SK-N-SH treated with all-trans-retinoic acid at 6 μM for 48 hours (cell line): Measurements from ENCODE around the gene KCNB1.

Experiments
- ATAC-seq: fragments of 200-7000 bp; cut with Tn5 transposase; 3 replicates; pipeline ENCODE4 v1.9.1; 2020; ENCODE audit warnings: mild to moderate bottlenecking, moderate library complexity
- ARNTL ChIP-seq: fragments of 450-650 bp; formaldehyde crosslinking; IDR thresholded peaks from 2 replicates; pipeline ENCODE4 v1.5.0; 2020; ENCODE audit warnings: low read depth, mild to moderate bottlenecking, moderate library complexity, borderline replicate concordance
- BACH2 ChIP-seq: fragments of 250-450 bp; sonication (Bioruptor Pico); IDR thresholded peaks from 2 replicates; pipeline ENCODE4 v1.9.0; 2021; ENCODE audit warnings: mild to moderate bottlenecking, borderline replicate concordance
- CREB5 ChIP-seq: fragments of 250-450 bp; sonication (Bioruptor Pico); IDR thresholded peaks from 2 replicates; pipeline ENCODE4 v1.5.1; 2020; ENCODE audit warnings: low read depth, mild to moderate bottlenecking, moderate library complexity
- CSDC2 ChIP-seq: fragments of 250-450 bp; sonication (Bioruptor Pico); IDR thresholded peaks from 2 replicates; pipeline ENCODE4 v1.5.0; 2020; ENCODE audit warnings: mild to moderate bottlenecking, moderate library complexity
- ESRRG ChIP-seq: fragments of 250-450 bp; sonication (Bioruptor Pico); IDR thresholded peaks from 2 replicates; pipeline ENCODE4 v1.6.1; 2021; ENCODE audit warnings: mild to moderate bottlenecking
- GLIS3 ChIP-seq: fragments of 250-450 bp; sonication (Bioruptor Pico); IDR thresholded peaks from 2 replicates; pipeline ENCODE4 v1.5.0; 2020; ENCODE audit warnings: mild to moderate bottlenecking, moderate library complexity
- ISL1 ChIP-seq: fragments of 250-450 bp; sonication (Bioruptor Pico); IDR thresholded peaks from 2 replicates; pipeline ENCODE4 v2.1.2; 2022; ENCODE audit warnings: mild to moderate bottlenecking, moderate library complexity
- OSR1 ChIP-seq: fragments of 250-450 bp; sonication (Bioruptor Pico); IDR thresholded peaks from 2 replicates; pipeline ENCODE4 v1.8.0; 2022; ENCODE audit warnings: moderate library complexity, mild to moderate bottlenecking, inconsistent platforms
- PATZ1 ChIP-seq: fragments of 250-450 bp; sonication (Bioruptor Pico); IDR thresholded peaks from 2 replicates; pipeline ENCODE4 v1.8.0; 2020; ENCODE audit warnings: mild to moderate bottlenecking, moderate library complexity, borderline replicate concordance
- POU6F1 ChIP-seq: fragments of 250-450 bp; sonication (Bioruptor Pico); IDR thresholded peaks from 2 replicates; pipeline ENCODE4 v1.8.0; 2021; ENCODE audit warnings: low read depth, mild to moderate bottlenecking, moderate library complexity, borderline replicate concordance
- PPARA ChIP-seq: fragments of 250-450 bp; sonication (Bioruptor Pico); IDR thresholded peaks from 2 replicates; pipeline ENCODE4 v1.5.0; 2020; ENCODE audit warnings: mild to moderate bottlenecking, borderline replicate concordance
- RARB ChIP-seq: fragments of 250-450 bp; sonication (Bioruptor Pico); IDR thresholded peaks from 2 replicates; pipeline ENCODE4 v1.8.0; 2021; ENCODE audit warnings: mild to moderate bottlenecking, moderate library complexity
- SNAI2 ChIP-seq: fragments of 250-450 bp; sonication (Bioruptor Pico); IDR thresholded peaks from 2 replicates; pipeline ENCODE4 v1.5.0; 2020; ENCODE audit warnings: mild to moderate bottlenecking, moderate library complexity
- TCF4 ChIP-seq: fragments of 250-450 bp; sonication (Bioruptor Pico); IDR thresholded peaks from 2 replicates; pipeline ENCODE4 v1.8.0; 2021; ENCODE audit warnings: mild to moderate bottlenecking, moderate library complexity, borderline replicate concordance
- TOX ChIP-seq: fragments of 250-450 bp; sonication (Bioruptor Pico); IDR thresholded peaks from 2 replicates; pipeline ENCODE4 v1.8.0; 2021; ENCODE audit warnings: mild to moderate bottlenecking, moderate library complexity, borderline replicate concordance
- TSHZ2 ChIP-seq: fragments of 250-450 bp; sonication (Bioruptor Pico); IDR thresholded peaks from 2 replicates; pipeline ENCODE4 v1.5.0; 2020; ENCODE audit warnings: mild to moderate bottlenecking, moderate library complexity
- ZC3H10 ChIP-seq: fragments of 250-450 bp; sonication (Bioruptor Pico); IDR thresholded peaks from 2 replicates; pipeline ENCODE4 v1.5.1; 2021; ENCODE audit warnings: mild to moderate bottlenecking, moderate library complexity
- ZFP3 ChIP-seq: fragments of 250-450 bp; sonication (Bioruptor Pico); IDR thresholded peaks from 2 replicates; pipeline ENCODE4 v1.5.0; 2020; ENCODE audit warnings: mild to moderate bottlenecking, moderate library complexity
- ZFP30 ChIP-seq: fragments of 450-650 bp; formaldehyde crosslinking; IDR thresholded peaks from 2 replicates; pipeline ENCODE4 v1.5.0; 2022; ENCODE audit warnings: mild to moderate bottlenecking, moderate library complexity
- ZNF565 ChIP-seq: fragments of 450-650 bp; formaldehyde crosslinking; conservative IDR thresholded peaks from 2 replicates; pipeline ENCODE4 v1.5.0; 2020; ENCODE audit warnings: low read depth, mild to moderate bottlenecking, moderate library complexity
- ZNF8 ChIP-seq: fragments of 450-650 bp; formaldehyde crosslinking; IDR thresholded peaks from 2 replicates; pipeline ENCODE4 v1.5.0; 2020; ENCODE audit warnings: mild to moderate bottlenecking, moderate library complexity

Gene KCNB1

GRCh38 chr20:49471397-49471796, 11.1 kb downstream of the KCNB1 start (continued):
- TF ChIP-seq POU6F1 (CRISPR knock-in tag) (no peak), CSDC2 (CRISPR knock-in tag) (no peak), OSR1 (no peak), ZNF8 (CRISPR knock-in tag) (no peak), ISL1 (CRISPR knock-in tag) (no peak), ZNF565 (no peak), SNAI2 (CRISPR knock-in tag) (no peak)

- no peak for TF ChIP-seq GLIS3 (CRISPR knock-in tag)
- TF ChIP-seq RARB (CRISPR knock-in tag) = no peak
- TF ChIP-seq CREB5 (CRISPR knock-in tag) = no peak
- TF ChIP-seq CSDC2 (CRISPR knock-in tag) = no peak
- no peak for TF ChIP-seq PATZ1 (CRISPR knock-in tag)
- no peak for TF ChIP-seq ESRRG (CRISPR knock-in tag)
- no peak for TF ChIP-seq SNAI2 (CRISPR knock-in tag)
- TF ChIP-seq ZNF8 (CRISPR knock-in tag) = no peak
- TF ChIP-seq ZNF565 = no peak
- ATAC-seq = no peak
These were observed 11.5 kb downstream of the KCNB1 start for GRCh38 chr20:49470922-49471321.

- ATAC-seq = no peak
- TF ChIP-seq TSHZ2 (no peak), TCF4 (CRISPR knock-in tag) (no peak), TOX (CRISPR knock-in tag) (no peak), ZNF565 (no peak), ZFP3 (CRISPR knock-in tag) (no peak), GLIS3 (CRISPR knock-in tag) (no peak), BACH2 (CRISPR knock-in tag) (no peak), ZNF8 (CRISPR knock-in tag) (no peak), PPARA (CRISPR knock-in tag) (no peak), SNAI2 (CRISPR knock-in tag) (no peak), ISL1 (CRISPR knock-in tag) (no peak), OSR1 (no peak), CREB5 (CRISPR knock-in tag) (no peak), CSDC2 (CRISPR knock-in tag) (no peak), ESRRG (CRISPR knock-in tag) (no peak), RARB (CRISPR knock-in tag) (no peak), ZC3H10 (CRISPR knock-in tag) (no peak), ARNTL (CRISPR knock-in tag) (no peak), ZFP30 (CRISPR knock-in tag) (no peak), POU6F1 (CRISPR knock-in tag) (no peak)
These were observed 13.4 kb downstream of the KCNB1 start for GRCh38 chr20:49469060-49469459.
